ENCODE measurements around the gene SOBP. TPM values are rescaled to one million over a fixed set of nuclear protein-coding genes. Genes with fewer than 3 reads are reported as not detected.

SOBP gene
- total RNA-seq, 1 donor from 2014 or later, result 5.4 TPM

GRCh38 chr6:107655245-107655644, 165.3 kb downstream of the SOBP start:
- Histone ChIP-seq H3K9me3 (no peaks in the 10 kb centered on the region), H3K27me3 (no peaks in the 10 kb centered on the region), H3K27ac (no peak overlapping the region), H3K36me3 (peaks cover 0 to 6% of the 10 kb centered on the region in 2 donors), H3K4me1 (no peaks in the 10 kb centered on the region), H3K4me3 (no peak overlapping the region)
- intact Hi-C loops (cut with DNase I), result no loop called here
- TF ChIP-seq, protein P1, sequence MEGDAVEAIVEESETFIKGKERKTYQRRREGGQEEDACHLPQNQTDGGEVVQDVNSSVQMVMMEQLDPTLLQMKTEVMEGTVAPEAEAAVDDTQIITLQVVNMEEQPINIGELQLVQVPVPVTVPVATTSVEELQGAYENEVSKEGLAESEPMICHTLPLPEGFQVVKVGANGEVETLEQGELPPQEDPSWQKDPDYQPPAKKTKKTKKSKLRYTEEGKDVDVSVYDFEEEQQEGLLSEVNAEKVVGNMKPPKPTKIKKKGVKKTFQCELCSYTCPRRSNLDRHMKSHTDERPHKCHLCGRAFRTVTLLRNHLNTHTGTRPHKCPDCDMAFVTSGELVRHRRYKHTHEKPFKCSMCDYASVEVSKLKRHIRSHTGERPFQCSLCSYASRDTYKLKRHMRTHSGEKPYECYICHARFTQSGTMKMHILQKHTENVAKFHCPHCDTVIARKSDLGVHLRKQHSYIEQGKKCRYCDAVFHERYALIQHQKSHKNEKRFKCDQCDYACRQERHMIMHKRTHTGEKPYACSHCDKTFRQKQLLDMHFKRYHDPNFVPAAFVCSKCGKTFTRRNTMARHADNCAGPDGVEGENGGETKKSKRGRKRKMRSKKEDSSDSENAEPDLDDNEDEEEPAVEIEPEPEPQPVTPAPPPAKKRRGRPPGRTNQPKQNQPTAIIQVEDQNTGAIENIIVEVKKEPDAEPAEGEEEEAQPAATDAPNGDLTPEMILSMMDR (IDR thresholded peaks at IDR 0.05), result peak in 1 of 3 experiments; percentile 32
- DNase-seq (ENCODE audit: low spot score in 2 of 2), result no peak

DNA sequence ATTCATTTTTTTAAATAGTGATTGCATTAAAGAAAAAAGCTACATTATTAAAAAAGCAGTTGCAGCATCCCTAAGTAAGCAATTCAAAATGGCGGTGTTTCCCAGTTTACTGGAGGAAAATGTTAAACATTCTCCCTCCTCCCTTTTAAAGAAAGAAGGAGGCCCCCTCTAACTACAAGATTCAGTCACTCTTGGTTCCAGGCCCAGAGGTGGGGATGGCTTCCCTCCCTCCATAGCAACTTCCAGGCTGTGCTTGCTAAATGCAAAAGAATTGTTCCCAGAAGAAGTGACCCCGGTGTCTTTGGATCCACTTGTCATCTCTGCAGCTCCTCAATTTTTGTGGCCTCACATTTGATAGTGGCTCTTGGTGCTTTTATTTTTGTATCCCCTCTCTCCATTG, 165.9 kb downstream of the SOBP start:
- intact Hi-C loops (cut with DNase I), result no loop called here
- Histone ChIP-seq H3K9me3 (no peaks in the 10 kb centered on the region), H3K27me3 (no peaks in the 10 kb centered on the region), H3K4me1 (no peaks in the 10 kb centered on the region), H3K36me3 (peaks cover 0 to 6% of the 10 kb centered on the region in 2 donors), H3K4me3 (no peak overlapping the region), H3K27ac (no peak overlapping the region)
- TF ChIP-seq, protein P1 (IDR thresholded peaks at IDR 0.05), result no peak
- no peak for DNase-seq (ENCODE audit: low spot score in 2 of 2)

DNA sequence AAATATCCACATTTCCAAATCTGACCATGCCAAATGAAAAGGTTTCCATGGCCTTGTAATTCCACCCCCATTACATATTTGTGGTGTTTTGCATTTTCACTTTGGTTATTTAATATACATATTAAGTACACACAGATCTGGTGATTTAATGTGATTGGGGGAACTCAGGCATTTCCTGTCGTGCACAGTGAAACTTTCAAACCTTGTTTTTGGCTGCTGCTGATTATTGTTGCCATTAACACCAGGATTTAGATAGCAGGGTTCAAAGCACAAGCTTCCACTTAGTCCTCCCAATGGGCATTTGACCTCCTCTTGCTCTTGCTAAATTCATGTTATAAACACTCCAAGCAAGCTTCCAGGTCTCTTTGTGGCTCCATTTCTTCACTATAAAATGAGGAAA, 166.5 kb downstream of the SOBP start:
- DNase-seq (ENCODE audit: low spot score in 2 of 2), result no peak
- H3K4me3 ChIP-seq, result no peak overlapping the region
- H3K9me3 ChIP-seq, result no peaks in the 10 kb centered on the region
- TF ChIP-seq, protein P1 (IDR thresholded peaks at IDR 0.05), result no peak
- peaks cover 0 to 6% of the 10 kb centered on the region in 2 donors for H3K36me3 ChIP-seq
- H3K27ac ChIP-seq, result no peak overlapping the region
- H3K27me3 ChIP-seq, result no peaks in the 10 kb centered on the region
- intact Hi-C loops (cut with DNase I), result no loop called here
- H3K4me1 ChIP-seq, result no peaks in the 10 kb centered on the region

DNA sequence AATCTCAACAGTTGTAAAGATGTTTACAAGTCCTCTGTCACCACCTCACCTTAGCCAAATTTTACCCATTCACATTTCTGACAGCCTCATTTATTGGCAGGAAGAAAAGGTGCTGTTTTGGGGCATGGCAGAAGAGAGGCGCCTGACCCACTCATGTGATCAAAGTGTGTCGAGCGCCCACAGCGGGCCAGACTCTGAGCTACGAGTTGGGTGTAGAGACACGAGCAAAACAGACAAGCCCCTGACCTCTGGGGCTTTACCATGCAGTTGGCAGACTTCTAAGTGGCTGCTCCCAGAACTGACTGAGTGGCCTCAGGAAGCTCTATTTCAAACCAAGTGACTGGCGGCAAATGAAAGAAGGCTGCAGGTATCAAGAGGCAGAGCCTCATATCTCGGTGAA, 167.0 kb downstream of the SOBP start:
- Histone ChIP-seq H3K4me3 (no peak overlapping the region), H3K9me3 (no peaks in the 10 kb centered on the region), H3K36me3 (peaks cover 0 to 6% of the 10 kb centered on the region in 2 donors), H3K4me1 (no peaks in the 10 kb centered on the region), H3K27me3 (no peaks in the 10 kb centered on the region), H3K27ac (no peak overlapping the region)
- intact Hi-C loops (cut with DNase I), result no loop called here
- DNase-seq (ENCODE audit: low spot score in 2 of 2), result no peak
- TF ChIP-seq, protein P1 (IDR thresholded peaks at IDR 0.05), result no peak

DNA sequence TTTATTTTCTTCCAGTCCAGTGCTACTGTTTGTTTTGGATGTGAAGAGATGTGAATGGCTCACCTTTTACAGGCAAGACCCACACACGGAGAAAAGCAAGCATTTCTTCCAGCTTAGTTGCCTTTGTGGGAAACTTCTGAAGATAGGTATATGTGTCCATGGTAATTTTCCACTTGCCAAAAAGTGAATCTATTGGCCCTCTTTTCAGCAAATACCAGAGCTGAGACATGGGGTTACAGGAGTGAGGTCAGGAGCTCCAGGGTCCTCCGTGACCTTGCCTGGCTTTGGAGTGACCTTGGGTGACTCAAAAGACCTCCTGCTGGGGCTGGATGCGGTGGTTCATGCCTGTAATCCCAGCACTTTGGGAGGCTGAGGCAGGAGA, 167.4 kb downstream of the SOBP start:
- Histone ChIP-seq H3K4me1 (no peaks in the 10 kb centered on the region), H3K27me3 (no peaks in the 10 kb centered on the region), H3K4me3 (no peak overlapping the region), H3K27ac (no peak overlapping the region), H3K9me3 (no peaks in the 10 kb centered on the region), H3K36me3 (peaks cover 0 to 6% of the 10 kb centered on the region in 2 donors)
- no peak for DNase-seq (ENCODE audit: low spot score in 2 of 2)
- intact Hi-C loops (cut with DNase I), result no loop called here
- TF ChIP-seq, protein P1 (IDR thresholded peaks at IDR 0.05), result no peak

Measured in ascending aorta (tissue), 2 donors.